Body of pancreas (tissue), 4 donors: Measurements from ENCODE around the gene DEPDC5.

ENCODE experiments used
- POLR2A ChIP-seq, 3 donors: fragments of 450-650 bp; IDR thresholded peaks; one replicate each; pipeline ENCODE4 v1.6.1; 2016; ENCODE audit warnings: antibody characterized with exemption in 3 of 3, mild to moderate bottlenecking in 2 of 3
- TF ChIP-seq, protein P1 (sequence below), 7 experiments: fragments of 450-650 bp in 4 of 7; fragments of 200-600 bp in 3 of 7; sonication (generic) in 3 of 7; IDR thresholded peaks; one replicate each; pipeline ENCODE4 v1.5.1; 2016 to 2019; ENCODE audit warnings: antibody characterized with exemption in 7 of 7

GRCh38 chr22:31926969-31927368 lies 173.2 kb downstream of the DEPDC5 start:
- TF ChIP-seq POLR2A (IDR thresholded peaks at IDR 0.05), result no peak
- TF ChIP-seq, protein P1, sequence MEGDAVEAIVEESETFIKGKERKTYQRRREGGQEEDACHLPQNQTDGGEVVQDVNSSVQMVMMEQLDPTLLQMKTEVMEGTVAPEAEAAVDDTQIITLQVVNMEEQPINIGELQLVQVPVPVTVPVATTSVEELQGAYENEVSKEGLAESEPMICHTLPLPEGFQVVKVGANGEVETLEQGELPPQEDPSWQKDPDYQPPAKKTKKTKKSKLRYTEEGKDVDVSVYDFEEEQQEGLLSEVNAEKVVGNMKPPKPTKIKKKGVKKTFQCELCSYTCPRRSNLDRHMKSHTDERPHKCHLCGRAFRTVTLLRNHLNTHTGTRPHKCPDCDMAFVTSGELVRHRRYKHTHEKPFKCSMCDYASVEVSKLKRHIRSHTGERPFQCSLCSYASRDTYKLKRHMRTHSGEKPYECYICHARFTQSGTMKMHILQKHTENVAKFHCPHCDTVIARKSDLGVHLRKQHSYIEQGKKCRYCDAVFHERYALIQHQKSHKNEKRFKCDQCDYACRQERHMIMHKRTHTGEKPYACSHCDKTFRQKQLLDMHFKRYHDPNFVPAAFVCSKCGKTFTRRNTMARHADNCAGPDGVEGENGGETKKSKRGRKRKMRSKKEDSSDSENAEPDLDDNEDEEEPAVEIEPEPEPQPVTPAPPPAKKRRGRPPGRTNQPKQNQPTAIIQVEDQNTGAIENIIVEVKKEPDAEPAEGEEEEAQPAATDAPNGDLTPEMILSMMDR (IDR thresholded peaks at IDR 0.05), result no peak
